ENCODE results near the gene GULP1.

Gene GULP1

DNA sequence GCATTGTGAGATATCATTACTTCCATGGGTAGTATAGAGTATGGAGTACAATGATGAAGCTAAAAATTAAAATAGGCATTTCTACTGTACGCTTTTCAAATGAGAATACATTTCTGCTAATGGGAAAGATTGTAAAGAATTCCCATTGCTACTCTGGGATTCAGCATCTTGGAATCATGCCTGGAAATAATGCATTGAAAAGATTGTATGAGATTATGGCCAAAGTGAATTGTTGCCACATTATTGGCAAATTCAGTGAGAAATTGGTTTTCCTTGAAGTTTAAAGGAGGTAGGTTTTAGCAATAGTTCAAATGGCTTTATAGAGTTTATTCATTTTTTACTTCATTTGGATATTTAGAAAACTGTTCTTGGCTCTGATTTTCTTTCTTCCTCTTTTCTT, 157.9 kb downstream of the GULP1 start:
- no peaks in the 10 kb centered on the region for H3K4me1 ChIP-seq (ENCODE audit: insufficient read depth, poor library complexity, severe bottlenecking)
- no peaks in the 10 kb centered on the region for H3K27me3 ChIP-seq (ENCODE audit: insufficient read depth, poor library complexity, severe bottlenecking)
- H3K9me3 ChIP-seq (ENCODE audit: severe bottlenecking): no peaks in the 10 kb centered on the region
- H3K36me3 ChIP-seq (ENCODE audit: low read depth): no peaks in the 10 kb centered on the region
- ATAC-seq (ENCODE audit: low read depth) (no peak), DNase-seq (ENCODE audit: low spot score) (no peak)
- TF ChIP-seq, protein P1, sequence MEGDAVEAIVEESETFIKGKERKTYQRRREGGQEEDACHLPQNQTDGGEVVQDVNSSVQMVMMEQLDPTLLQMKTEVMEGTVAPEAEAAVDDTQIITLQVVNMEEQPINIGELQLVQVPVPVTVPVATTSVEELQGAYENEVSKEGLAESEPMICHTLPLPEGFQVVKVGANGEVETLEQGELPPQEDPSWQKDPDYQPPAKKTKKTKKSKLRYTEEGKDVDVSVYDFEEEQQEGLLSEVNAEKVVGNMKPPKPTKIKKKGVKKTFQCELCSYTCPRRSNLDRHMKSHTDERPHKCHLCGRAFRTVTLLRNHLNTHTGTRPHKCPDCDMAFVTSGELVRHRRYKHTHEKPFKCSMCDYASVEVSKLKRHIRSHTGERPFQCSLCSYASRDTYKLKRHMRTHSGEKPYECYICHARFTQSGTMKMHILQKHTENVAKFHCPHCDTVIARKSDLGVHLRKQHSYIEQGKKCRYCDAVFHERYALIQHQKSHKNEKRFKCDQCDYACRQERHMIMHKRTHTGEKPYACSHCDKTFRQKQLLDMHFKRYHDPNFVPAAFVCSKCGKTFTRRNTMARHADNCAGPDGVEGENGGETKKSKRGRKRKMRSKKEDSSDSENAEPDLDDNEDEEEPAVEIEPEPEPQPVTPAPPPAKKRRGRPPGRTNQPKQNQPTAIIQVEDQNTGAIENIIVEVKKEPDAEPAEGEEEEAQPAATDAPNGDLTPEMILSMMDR (IDR thresholded peaks at IDR 0.05; ENCODE audit: poor library complexity, severe bottlenecking): no peak
- H3K4me3 ChIP-seq (ENCODE audit: severe bottlenecking): no peak overlapping the region
- no peak overlapping the region for H3K27ac ChIP-seq (ENCODE audit: poor library complexity, severe bottlenecking)

DNA sequence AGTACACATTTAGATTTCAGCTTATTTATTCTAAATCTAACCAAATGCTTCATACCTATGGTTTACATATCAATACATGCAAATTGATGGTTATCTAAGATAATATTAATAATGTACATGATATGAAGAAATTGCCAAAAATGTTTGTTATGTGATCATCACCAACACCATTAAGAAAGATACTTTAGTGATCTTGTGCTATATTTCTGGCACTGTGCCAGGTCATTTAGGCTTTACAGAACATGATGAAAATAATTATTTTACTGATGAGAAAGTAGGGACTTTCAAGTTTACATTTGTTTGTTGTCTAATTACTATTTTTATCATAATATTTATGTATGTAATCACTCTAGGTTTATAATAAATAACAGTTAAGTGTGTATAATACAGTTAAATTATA, 158.3 kb downstream of the GULP1 start:
- H3K36me3 ChIP-seq (ENCODE audit: low read depth): no peaks in the 10 kb centered on the region
- no peak overlapping the region for H3K27ac ChIP-seq (ENCODE audit: poor library complexity, severe bottlenecking)
- H3K9me3 ChIP-seq (ENCODE audit: severe bottlenecking): no peaks in the 10 kb centered on the region
- DNase-seq (ENCODE audit: low spot score) (no peak), ATAC-seq (ENCODE audit: low read depth) (no peak)
- H3K4me1 ChIP-seq (ENCODE audit: insufficient read depth, poor library complexity, severe bottlenecking): no peaks in the 10 kb centered on the region
- TF ChIP-seq, protein P1 (IDR thresholded peaks at IDR 0.05; ENCODE audit: poor library complexity, severe bottlenecking): no peak
- H3K27me3 ChIP-seq (ENCODE audit: insufficient read depth, poor library complexity, severe bottlenecking): no peaks in the 10 kb centered on the region
- H3K4me3 ChIP-seq (ENCODE audit: severe bottlenecking): no peak overlapping the region

DNA sequence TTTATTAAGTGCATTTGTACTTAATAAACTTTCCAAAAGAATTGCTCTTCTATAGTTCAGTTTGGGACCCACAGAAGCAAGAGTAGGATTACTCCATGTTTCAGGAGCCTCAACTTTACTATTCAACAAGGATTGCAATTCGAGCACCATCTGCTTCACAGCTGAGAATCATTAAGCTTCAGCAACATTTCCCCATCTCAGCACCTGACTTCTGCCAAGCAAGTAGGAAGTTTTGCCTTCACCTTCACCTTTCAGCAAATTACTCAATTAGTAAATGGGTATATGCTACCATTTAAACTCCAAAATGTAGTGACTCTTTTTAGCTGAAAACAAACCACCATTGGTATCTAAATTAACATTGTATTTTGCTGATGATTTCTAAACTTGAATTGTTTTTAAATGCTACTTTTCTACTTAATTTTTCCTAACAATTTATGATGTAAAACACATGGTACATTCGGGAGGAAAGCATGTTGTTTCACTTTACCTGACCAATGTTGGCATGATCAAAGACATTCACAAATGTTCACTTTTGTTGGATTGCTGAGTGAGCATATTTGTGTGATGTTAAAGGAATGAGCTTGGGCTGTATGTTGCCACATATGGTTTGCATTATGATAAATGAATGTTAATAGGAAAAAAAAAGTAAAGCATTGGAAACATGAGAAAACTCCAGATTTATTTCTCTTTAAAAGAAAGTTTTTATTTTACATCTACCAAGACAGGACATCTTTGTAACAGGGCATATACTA, 159.2 kb downstream of the GULP1 start:
- no peak for DNase-seq (ENCODE audit: low spot score)
- no peaks in the 10 kb centered on the region for H3K9me3 ChIP-seq (ENCODE audit: severe bottlenecking)
- no peak overlapping the region for H3K27ac ChIP-seq (ENCODE audit: poor library complexity, severe bottlenecking)
- no peak for ATAC-seq (ENCODE audit: low read depth)
- no peaks in the 10 kb centered on the region for H3K36me3 ChIP-seq (ENCODE audit: low read depth)
- H3K27me3 ChIP-seq (ENCODE audit: insufficient read depth, poor library complexity, severe bottlenecking): no peaks in the 10 kb centered on the region
- TF ChIP-seq, protein P1 (IDR thresholded peaks at IDR 0.05; ENCODE audit: poor library complexity, severe bottlenecking): no peak
- H3K4me3 ChIP-seq (ENCODE audit: severe bottlenecking): no peak overlapping the region
- H3K4me1 ChIP-seq (ENCODE audit: insufficient read depth, poor library complexity, severe bottlenecking): no peaks in the 10 kb centered on the region

DNA sequence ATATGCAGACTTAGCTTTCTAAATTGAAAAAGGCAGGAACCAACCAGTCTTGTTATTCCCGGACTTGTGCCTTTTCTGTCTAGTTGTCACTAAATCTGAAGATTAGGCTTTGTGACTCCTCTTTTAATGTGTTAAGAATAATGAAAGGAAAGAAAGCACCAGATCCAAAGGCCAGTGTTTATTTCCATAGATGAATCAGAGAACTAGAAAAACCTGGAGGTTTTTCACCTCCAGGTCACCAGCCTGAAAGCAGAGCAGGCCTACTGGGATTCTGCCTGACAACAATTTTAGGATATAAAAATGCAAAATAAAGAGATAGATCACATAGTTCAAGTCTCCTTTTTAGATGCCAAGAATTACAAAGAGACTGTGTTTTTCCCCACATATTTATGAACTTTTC, 160.4 kb downstream of the GULP1 start:
- Histone ChIP-seq H3K27me3 (ENCODE audit: insufficient read depth, poor library complexity, severe bottlenecking) (no peaks in the 10 kb centered on the region), H3K9me3 (ENCODE audit: severe bottlenecking) (no peaks in the 10 kb centered on the region), H3K4me3 (ENCODE audit: severe bottlenecking) (no peak overlapping the region), H3K4me1 (ENCODE audit: insufficient read depth, poor library complexity, severe bottlenecking) (no peaks in the 10 kb centered on the region), H3K36me3 (ENCODE audit: low read depth) (no peaks in the 10 kb centered on the region), H3K27ac (ENCODE audit: poor library complexity, severe bottlenecking) (no peak overlapping the region)
- TF ChIP-seq, protein P1 (IDR thresholded peaks at IDR 0.05; ENCODE audit: poor library complexity, severe bottlenecking): no peak
- ATAC-seq (ENCODE audit: low read depth) (no peak), DNase-seq (ENCODE audit: low spot score) (no peak)

Measured in RWPE2 (cell line).